PFSK-1 (cell line): ENCODE data around the gene NARS2.

ENCODE experiments used
- FOXP2 ChIP-seq: optimal IDR thresholded peaks from 2 replicates; pipeline ENCODE3; 2011; ENCODE audit warnings: borderline replicate concordance, control low read depth, inconsistent platforms; ENCODE audit not compliant: insufficient read depth; ENCODE audit errors: extremely low read length, extremely low read depth
- POLR2AphosphoS5 ChIP-seq: IDR thresholded peaks from 2 replicates; pipeline ENCODE4 v1.6.1; 2012; ENCODE audit warnings: low read depth, mild to moderate bottlenecking, control low read depth, low read length, moderate library complexity
- REST ChIP-seq, 2 experiments: IDR thresholded peaks; 2 replicates each; pipeline versions ENCODE4 v1.6.1 to v1.8.0; 2011 to 2012; ENCODE audit warnings: low read depth in 2 of 2, low read length in 2 of 2, control low read depth in 1 of 2, inconsistent platforms in 1 of 2, mild to moderate bottlenecking in 1 of 2, moderate library complexity in 1 of 2; ENCODE audit not compliant: insufficient read depth in 1 of 2
- SIN3A ChIP-seq: IDR thresholded peaks from 2 replicates; pipeline ENCODE4 v1.6.1; 2012; ENCODE audit warnings: mild to moderate bottlenecking, low read length, moderate library complexity, borderline replicate concordance; ENCODE audit not compliant: insufficient read depth
- TAF1 ChIP-seq: IDR thresholded peaks from 2 replicates; pipeline ENCODE4 v1.6.1; 2012; ENCODE audit warnings: low read length, control low read depth, borderline replicate concordance; ENCODE audit not compliant: insufficient read depth

The NARS2 gene

GRCh38 chr11:78549624-78550409 is 24.8 kb downstream of the NARS2 start:
- no peak for TF ChIP-seq REST (IDR thresholded peaks at IDR 0.05; ENCODE audit: insufficient read depth in 1 of 2, low read depth in 2 of 2, low read length in 2 of 2)
- no peak for TF ChIP-seq TAF1
- TF ChIP-seq FOXP2 = no peak
- no peak for TF ChIP-seq POLR2AphosphoS5
- no peak for TF ChIP-seq SIN3A

DNA sequence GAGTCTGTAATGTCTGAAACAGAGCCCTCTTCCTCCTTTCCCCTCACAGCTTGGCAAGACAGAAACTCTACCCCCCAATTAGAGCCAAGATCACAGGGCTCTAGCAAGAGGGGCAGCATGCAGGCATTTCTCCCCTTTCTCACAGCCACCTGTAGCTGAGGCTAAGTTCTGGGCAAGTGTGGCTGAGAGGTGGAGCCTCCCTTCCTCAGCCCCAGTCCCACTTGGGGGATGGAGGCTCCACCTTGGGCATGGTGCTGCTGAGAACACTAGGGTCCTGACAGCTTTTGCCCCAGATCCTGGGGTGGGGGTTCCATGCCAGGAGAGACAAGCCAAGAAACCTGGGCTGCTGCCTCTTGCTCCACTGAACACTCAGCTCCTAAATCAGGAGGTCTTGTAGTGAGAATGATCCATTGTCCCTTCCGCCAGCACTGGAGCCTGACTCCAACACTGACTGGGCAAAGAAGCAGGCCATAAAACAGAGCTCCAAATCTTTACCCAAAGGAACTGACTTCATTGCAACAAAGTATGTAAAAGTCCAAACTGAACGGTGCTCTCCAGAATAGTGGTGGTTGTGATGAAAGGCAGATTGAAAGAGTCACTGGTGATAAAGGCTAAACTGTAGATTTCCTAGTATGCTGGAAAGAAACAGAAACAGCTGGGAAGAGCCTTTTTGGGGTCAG is 25.6 kb downstream of the NARS2 start:
- no peak for TF ChIP-seq POLR2AphosphoS5
- TF ChIP-seq REST (IDR thresholded peaks at IDR 0.05; ENCODE audit: insufficient read depth in 1 of 2, low read depth in 2 of 2, low read length in 2 of 2) = no peak
- no peak for TF ChIP-seq TAF1
- no peak for TF ChIP-seq SIN3A
- TF ChIP-seq FOXP2 = no peak

- TF ChIP-seq REST (IDR thresholded peaks at IDR 0.05; ENCODE audit: insufficient read depth in 1 of 2, low read depth in 2 of 2, low read length in 2 of 2) (no peak), SIN3A (no peak), TAF1 (no peak), POLR2AphosphoS5 (no peak), FOXP2 (no peak)
These were observed 26.5 kb downstream of the NARS2 start for GRCh38 chr11:78547931-78548705.

DNA sequence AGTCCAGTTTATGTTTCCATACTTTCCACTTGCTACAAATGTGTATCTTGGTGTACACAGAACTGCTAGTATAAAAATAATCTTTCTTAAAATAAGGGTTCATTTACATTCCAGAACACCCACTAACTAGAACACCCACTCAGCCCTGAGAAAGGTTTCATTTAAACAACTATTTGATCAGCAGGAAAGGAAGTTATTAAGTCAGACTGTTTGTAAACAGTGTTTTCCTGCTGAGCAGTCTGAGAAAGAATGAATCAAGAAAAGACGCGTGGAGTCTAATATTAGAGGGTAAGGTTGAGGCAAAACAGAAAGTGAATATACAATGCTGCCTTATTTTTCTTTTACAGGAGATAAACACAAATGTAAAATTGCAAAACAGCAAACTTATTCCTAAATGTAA is 32.7 kb downstream of the NARS2 start:
- no peak for TF ChIP-seq REST (IDR thresholded peaks at IDR 0.05; ENCODE audit: insufficient read depth in 1 of 2, low read depth in 2 of 2, low read length in 2 of 2)
- TF ChIP-seq SIN3A = no peak
- no peak for TF ChIP-seq TAF1
- no peak for TF ChIP-seq FOXP2
- TF ChIP-seq POLR2AphosphoS5 = no peak
